Stomach (tissue), 4 donors: ENCODE measurements around the gene CARS1.

ENCODE experiments used
- POLR2AphosphoS5 ChIP-seq, 3 donors: sonication (generic); formaldehyde crosslinking; IDR thresholded peaks; one replicate each; pipeline ENCODE4 v1.6.1; 2016; ENCODE audit warnings: antibody characterized with exemption in 3 of 3
- TF ChIP-seq, protein P1 (sequence below), 7 experiments: fragments of 450-650 bp in 4 of 7; fragments of 200-600 bp in 3 of 7; sonication (generic) in 3 of 7; IDR thresholded peaks; one replicate each; pipeline ENCODE4 v1.5.1; 2016 to 2019; ENCODE audit warnings: antibody characterized with exemption in 7 of 7, control low read depth in 2 of 7, mild to moderate bottlenecking in 1 of 7

DNA sequence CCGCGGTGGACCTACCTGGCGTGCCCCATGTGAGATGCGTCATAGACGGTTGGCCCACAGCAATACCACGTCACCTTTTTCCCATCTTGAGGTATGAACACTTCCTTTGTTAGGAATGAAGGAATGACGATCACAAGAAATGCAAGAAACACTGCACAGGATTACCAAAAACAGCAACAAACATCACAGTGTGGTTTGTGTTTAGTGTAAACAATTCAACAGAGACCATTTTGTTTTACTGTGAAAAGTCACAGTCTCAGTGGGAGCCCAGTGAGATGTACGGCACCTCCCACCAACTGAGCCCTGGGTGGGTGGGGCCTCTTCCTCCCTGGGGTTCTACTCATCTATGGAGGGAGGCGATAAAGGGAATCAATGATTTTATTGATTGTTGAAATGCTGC, 16.3 kb downstream of the CARS1 start:
- TF ChIP-seq, protein P1, sequence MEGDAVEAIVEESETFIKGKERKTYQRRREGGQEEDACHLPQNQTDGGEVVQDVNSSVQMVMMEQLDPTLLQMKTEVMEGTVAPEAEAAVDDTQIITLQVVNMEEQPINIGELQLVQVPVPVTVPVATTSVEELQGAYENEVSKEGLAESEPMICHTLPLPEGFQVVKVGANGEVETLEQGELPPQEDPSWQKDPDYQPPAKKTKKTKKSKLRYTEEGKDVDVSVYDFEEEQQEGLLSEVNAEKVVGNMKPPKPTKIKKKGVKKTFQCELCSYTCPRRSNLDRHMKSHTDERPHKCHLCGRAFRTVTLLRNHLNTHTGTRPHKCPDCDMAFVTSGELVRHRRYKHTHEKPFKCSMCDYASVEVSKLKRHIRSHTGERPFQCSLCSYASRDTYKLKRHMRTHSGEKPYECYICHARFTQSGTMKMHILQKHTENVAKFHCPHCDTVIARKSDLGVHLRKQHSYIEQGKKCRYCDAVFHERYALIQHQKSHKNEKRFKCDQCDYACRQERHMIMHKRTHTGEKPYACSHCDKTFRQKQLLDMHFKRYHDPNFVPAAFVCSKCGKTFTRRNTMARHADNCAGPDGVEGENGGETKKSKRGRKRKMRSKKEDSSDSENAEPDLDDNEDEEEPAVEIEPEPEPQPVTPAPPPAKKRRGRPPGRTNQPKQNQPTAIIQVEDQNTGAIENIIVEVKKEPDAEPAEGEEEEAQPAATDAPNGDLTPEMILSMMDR (IDR thresholded peaks at IDR 0.05): no peak
- TF ChIP-seq POLR2AphosphoS5 (IDR thresholded peaks at IDR 0.05): no peak
